Hypothalamus (tissue), 51 donors: Measurements from ENCODE around the gene OR2AP1.
"Not testable (repeated sequence)": the region's sequence is repeated elsewhere in the genome, so short reads cannot be mapped to it uniquely, and the experiment has no call there.

ENCODE experiments used
- DNase-seq, 51 donors: peaks; one replicate each; lab custom pipeline; 2025; lab: John Stamatoyannopoulos, UW

OR2AP1 gene

DNA sequence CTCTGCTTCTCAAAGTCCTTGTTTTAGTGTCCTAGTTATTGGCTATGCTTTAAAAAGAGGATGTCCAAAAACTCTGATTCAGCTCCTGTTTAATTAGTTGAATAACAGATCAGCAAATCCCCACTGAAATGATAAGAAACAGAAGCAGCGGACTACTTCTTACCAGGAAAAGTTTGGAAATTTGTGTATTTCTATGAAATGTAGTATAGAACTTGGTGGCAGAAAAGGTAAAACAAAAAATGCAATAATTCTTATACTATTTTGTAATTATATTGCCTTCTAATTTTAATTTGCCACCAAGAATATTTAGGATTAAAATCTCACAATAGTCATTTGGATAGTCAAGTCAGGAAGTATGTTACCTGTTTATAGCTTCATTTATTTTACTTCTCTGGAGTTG, at the start of gene OR2AP1:
Gene OR2AP1 (plus strand): TSS at position 301 of the 400 bp plus-strand sequence. CDS start 1,947 bp downstream, outside the sequence.
- DNase-seq, result no peak

DNA sequence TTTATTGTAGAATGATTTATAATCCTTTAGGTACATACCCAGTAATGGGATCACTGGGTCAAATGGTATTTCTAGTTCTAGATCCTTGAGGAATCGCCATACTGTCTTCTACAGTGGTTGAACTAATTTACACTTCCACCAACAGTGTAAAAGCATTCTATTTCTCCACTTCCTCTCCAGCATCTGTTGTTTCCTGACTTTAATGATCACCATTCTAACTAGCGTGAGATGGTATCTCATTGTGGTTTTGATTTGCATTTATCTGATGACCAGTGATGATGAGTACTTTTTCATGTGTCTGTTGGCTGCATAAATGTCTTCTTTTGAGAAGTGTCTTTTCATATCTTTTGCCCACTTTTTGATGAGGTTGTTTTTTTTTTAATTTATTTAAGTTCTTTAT, 24.0 kb upstream of the OR2AP1 start:
- DNase-seq, result not testable (repeated sequence)

DNA sequence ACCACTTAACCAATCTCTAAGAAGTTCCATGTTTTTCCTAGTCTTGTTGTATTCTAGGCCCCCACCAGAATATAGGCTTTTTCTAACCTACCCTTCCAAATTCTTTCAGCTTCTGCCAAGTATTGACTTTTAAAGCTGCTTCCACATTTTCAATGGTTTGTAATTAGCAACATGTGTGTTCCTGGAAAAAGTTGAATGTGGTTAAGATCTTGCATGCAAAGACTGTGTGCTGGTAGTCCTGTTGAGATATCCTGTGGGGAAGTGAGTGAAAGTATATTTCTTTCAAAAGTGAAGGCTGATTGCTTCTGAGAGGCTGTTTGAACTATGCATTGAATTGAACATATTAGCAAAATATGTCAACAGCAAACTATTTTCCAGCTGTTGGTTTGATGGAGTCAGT, 23.5 kb upstream of the OR2AP1 start:
- no peak for DNase-seq

DNA sequence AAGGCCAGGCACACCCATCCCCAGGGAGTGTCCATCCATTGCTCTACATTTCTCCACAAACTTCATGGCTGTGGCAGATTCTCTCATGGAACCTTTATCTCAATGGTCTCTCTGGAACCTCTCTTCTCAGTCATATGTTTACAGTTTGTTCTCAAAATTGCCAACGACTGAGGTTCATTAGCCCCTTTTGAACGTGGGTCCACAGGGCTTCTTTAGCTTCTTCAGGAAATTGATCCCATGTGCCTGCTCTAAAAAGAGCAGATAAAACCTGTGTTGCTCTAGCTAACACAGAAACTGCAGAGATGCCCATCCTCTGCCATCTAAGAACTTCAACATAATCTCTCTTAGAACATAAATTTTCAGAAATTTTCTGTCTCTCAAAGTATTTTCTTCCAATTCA, 23.0 kb upstream of the OR2AP1 start, which contains the start of gene OR6C4:
Gene OR6C4 (plus strand): TSS at position 301 of the 400 bp plus-strand sequence. CDS start 1,625 bp downstream, outside the sequence.
- DNase-seq, result no peak

DNA sequence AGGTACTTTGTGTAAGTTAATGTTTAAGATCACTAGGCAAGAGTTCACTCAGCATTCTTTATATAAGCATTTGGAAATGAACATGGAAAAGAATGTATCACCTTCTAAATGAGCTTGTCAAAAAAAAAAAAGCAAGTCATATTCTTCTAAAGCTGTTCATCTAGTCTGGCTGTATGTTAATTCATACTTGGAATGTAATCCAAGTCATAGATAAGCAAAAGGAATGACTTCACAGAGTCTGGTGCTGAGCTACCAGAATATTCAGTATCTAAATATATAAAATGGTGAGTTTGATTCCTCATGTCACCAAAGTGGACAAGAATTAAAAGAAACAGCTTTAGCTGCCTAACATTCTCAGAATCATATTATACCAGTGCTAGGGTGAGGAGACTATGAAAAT, 18.0 kb upstream of the OR2AP1 start:
- DNase-seq, result no peak

DNA sequence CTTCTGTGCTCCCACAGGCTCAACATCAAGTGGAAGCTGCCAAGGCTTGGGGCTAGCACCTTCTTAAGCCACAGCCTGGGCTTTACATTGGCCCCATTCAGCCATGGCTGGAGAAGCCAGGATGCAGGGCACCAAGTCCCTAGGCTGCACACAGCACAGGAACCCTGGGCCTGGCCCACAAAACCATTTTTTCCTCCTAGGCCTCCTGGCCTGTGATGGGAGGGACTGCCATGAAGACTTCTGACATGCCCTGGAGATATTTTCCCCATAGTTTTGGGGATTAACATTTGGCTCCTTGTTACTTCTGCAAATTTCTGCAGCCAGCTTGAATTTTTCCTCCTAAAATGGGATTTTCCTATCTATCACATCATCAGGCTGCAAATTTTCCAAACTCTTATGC, 2.2 kb upstream of the OR2AP1 start:
- not testable (repeated sequence) for DNase-seq

DNA sequence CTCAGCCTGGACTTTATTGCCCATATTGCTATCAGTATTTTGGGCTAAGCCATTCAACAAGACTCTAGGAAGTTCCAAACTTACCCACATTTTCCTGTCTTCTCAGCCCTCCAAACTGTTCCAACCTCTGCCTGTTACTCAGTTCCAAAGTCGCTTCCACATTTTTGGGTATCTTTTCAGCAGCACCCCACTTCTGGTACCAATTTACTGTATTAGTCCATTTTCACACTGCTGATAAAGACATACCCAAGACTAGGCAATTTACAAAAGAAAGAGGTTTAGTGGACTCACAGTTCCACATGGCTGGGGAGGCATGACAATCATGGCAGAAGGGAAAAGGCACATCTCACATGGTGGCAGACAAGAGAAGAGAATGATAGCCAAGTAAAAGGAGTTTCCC, 1.6 kb upstream of the OR2AP1 start:
- not testable (repeated sequence) for DNase-seq

DNA sequence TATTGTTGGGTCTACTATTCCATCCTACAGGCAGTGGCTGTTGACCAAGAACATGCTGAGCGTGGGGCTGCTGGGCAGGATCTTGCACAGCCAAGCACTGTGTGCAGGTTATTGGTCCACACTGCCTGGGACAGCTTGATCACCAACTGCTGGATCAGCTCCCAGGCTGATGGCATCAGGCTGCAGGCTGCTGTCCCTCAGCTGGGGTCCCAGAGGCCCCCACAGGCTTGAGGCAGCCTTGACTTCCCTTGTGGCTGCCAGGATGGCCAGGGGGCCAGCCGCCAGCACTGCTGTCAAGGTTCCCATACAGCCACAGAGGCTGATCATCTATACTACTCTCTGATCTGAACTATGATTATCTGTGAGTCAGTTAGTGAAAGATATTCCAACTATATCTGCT, 9.8 kb downstream of the OR2AP1 start:
- DNase-seq, result no peak

DNA sequence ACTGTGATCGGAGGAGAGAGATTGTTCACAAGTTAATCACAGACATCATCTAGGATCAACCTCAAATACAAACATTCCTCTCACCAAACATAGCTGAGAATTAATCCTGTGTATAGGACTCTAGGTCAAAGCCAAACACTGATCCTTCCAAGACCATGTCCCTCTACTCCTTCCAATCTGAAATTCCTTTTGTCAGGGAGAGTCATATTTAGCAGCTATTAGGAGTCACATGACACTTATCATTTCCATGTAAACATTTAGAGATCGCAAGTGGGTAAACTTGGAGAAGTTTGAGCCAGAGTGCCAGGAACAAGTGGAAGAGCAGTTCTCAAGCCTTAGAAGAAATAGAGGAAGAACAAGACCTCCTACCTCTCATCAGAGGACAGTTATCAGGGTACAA, 13.5 kb downstream of the OR2AP1 start:
- no peak for DNase-seq

DNA sequence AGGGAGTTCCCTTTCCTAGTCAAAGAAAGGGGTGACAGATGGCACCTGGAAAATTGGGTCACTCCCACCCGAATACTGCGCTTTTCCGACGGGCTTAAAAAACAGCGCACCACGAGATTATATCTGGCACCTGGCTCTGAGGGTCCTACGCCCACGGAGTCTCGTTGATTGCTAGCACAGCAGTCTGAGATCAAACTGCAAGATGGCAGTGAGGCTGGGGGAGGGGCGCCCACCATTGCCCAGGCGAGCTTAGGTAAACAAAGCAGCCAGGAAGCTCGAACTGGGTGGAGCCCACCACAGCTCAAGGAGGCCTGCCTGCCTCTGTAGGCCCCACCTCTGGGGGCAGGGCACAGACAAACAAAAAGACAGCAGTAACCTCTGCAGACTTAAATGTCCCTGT, 17.9 kb downstream of the OR2AP1 start:
- DNase-seq, result not testable (repeated sequence)

DNA sequence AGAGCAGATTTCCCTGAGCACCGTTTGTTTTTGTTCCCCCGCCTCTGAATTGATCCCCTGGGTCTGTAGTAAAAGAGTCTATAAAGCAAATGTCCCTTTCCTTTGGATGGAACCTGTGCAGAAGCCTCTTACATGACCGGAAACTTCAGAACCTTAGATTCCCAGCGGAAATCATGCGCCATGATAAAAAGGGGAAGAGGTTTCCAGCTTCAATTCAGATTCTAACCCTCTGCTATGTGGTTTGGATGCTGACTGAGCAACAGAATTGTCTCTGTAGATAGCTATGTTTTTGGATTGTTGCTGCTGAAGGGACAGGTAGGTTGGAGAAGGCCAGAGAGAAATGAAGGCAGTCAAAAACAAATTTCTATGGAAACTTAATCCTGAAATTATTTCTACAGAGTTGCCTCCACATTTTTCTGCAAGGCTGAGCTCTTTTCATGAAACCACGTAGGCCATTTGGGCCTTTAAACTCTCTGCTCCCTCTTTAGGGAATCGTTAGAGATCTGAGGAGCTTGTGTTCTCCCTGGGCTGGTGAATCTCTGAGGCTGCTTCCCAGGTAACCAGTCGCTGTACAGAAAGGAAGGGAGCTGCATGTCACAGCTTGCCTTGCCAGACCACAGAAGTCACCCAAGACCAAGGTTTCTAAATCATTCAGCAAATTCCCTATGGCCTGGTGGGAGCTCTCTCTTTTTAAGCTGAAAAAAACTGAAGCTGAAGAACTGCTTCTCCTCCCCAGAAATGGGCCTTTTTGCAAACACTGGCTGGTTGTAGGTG, 35.7 kb downstream of the OR2AP1 start:
- DNase-seq, result no peak

DNA sequence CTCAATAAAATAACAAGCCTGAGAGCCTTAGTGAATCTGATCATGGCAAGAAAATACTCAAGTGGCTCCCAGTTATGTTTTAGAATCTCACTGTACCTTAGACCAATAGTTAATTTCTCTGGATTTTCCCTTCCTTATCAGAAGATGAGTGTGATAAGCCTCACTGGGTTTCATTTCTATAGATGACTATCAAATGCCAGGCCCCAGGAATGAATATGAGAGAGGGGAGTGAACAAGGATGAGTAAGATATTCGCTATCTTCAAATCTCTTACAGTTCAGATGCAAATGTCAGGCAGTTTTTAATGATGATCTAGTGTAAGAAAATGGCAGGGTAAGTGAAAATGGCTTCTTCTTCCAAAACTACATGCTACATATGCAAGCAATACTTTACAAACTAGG, 38.3 kb downstream of the OR2AP1 start:
- no peak for DNase-seq

DNA sequence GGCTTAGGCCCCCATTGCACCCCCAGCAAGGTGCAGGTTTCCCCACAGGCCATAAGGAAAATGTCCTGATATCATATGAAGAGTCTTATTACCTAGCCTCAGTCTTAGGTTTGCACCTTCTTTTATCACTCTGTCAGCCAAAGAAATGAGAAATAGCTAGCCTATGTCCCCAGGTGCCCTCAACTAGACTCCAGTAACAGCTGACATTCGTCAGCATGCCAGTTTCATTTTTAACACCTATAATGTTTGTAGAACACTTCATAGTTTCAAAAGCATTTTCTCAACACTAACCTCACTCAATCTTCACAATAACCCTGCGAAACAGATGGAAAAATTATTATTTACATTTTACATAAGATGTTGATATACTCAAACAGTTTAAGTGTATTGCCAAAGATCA, 40.4 kb downstream of the OR2AP1 start:
- no peak for DNase-seq

DNA sequence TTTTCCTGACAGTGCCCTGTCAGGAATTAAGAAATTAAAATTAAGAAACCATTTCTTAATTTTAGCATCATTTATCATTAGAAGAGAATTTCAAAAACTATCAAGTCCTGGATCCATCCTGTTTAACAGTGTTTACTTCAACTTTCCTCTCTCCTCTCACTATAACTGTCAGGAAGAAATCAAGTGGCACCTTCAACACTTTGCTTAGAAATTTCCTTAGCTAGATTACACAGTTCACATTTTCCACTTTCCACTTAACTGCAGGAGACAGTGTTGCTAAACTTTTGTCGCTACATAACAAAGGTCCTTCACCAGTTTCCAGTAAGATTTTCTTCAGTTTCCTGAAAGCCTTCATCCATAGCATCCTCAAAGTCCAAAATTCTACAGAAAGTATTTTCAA, 42.5 kb downstream of the OR2AP1 start:
- no peak for DNase-seq

DNA sequence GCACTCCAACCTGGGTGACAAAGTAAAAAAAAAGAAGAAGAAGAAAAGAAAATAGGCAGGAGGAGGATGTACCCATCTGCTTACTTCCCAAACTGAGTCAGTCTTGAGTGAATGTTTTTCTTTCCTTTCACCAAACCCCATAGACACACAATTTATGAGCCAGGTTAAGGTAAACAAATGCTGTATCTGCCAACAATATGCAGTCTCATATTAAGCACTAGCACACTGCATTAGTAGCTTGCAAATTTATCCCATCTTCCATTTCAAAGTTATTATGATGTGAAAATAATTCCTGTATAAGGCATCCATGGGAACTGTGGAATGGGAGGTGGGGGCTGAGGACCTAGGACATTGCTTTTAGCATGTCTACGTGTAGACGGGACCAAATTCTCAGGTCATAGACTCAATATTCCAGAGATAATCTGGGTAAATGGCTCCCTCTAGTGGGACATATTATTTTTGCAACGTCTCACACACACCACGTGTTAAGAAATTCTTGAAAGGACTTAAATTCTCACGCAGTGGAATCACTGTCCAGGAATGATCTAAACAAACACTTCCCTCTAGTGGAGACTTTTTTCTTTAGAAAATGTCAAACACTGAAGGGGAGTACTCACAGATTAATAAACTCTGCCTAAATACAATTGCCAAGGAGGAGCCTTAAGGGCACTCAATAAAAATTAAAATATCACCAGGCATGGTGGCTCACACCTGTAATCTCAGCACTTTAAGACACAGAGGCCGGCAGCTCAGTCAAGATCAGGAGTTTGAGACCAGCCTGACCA, 47.3 kb downstream of the OR2AP1 start:
- DNase-seq, result peak in 14 of 51 donors; percentile 4 to 72 (median 12)

DNA sequence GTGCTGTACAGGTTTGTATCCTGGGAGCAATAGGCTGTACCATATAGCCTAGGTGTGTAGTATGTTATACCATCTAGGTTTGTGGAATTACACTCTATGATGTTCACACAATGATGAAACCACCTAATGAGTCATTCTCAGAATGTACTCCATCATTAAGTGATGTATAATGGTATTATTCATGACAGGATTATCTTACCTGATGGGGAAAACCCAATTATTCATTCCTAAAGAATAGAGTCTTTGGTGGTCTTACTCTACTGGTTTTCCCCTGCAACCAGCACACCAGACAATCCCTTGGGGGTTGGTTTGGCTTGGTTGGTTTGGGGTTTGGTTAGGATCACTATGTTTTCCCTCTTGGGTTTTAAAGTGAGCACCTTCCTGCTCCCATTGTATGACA, 51.8 kb downstream of the OR2AP1 start:
- no peak for DNase-seq
